Heart left ventricle (tissue), 16 donors: ENCODE results near the gene OXLD1. TPM values are rescaled to one million over a fixed set of nuclear protein-coding genes. Genes with fewer than 3 reads are reported as not detected.

Source experiments
- ATAC-seq, 4 donors: fragments of 200-7000 bp; cut with Tn5 transposase; one replicate each; pipeline ENCODE4 v1.9.1; 2020 to 2022; ENCODE audit warnings: moderate library complexity in 4 of 4, mild to moderate bottlenecking in 3 of 4, moderate number of reproducible peaks in 1 of 4
- DNase-seq, 5 donors: peaks; one replicate each; pipeline ENCODE4 v3.0.0-alpha.2; 2020
- H3K27ac ChIP-seq, 12 donors: fragments of 200-600 bp; sonication (generic) in 4 of 12; one replicate each; pipeline versions ENCODE4 v1.5.0 to v1.8.0; 2016 to 2022; ENCODE audit warnings: mild to moderate bottlenecking in 2 of 12
- H3K27me3 ChIP-seq, 9 donors: fragments of 200-600 bp; sonication (generic) in 2 of 9; one replicate each; pipeline versions ENCODE4 v1.5.1 to v1.8.0; 2016 to 2022; ENCODE audit warnings: mild to moderate bottlenecking in 3 of 9
- H3K36me3 ChIP-seq, 9 donors: fragments of 200-600 bp; sonication (generic) in 2 of 9; one replicate each; pipeline versions ENCODE4 v1.5.0 to v1.8.0; 2018 to 2022; ENCODE audit warnings: mild to moderate bottlenecking in 2 of 9
- H3K4me1 ChIP-seq, 12 donors: fragments of 200-600 bp; sonication (generic) in 4 of 12; one replicate each; pipeline versions ENCODE4 v1.5.0 to v1.8.0; 2016 to 2022; ENCODE audit warnings: mild to moderate bottlenecking in 3 of 12
- H3K4me3 ChIP-seq, 12 donors: fragments of 200-600 bp; sonication (generic) in 4 of 12; one replicate each; pipeline versions ENCODE4 v1.5.0 to v1.8.0; 2017 to 2022; ENCODE audit warnings: mild to moderate bottlenecking in 9 of 12, moderate library complexity in 4 of 12
- H3K9me3 ChIP-seq, 12 donors: fragments of 200-600 bp; sonication (generic) in 4 of 12; one replicate each; pipeline versions ENCODE4 v1.5.0 to v1.8.0; 2016 to 2022; ENCODE audit warnings: mild to moderate bottlenecking in 1 of 12
- POLR2A ChIP-seq, 2 donors: fragments of 450-650 bp; IDR thresholded peaks; one replicate each; pipeline ENCODE4 v1.6.1; 2017; ENCODE audit warnings: antibody characterized with exemption in 2 of 2, mild to moderate bottlenecking in 2 of 2, moderate library complexity in 2 of 2
- WGBS, 4 donors: extraction: QIAGEN DNeasy Blood & Tissue Kit in 2 of 4; methylation state at CpG; one replicate each; pipeline versions ENCODE4 v1.1.5 to v1.1.7; 2013 to 2018; 5-methylcytosine and 5-hydroxymethylcytosine counted together
- intact Hi-C, 10 donors: fragments of 100-400 bp; cut with DNase I; formaldehyde crosslinking; loops; one replicate each; pipeline versions ENCODE4 v1.11.1 to v1.14.2; 2022
- microRNA-seq, 4 donors: library from miRNA; unstranded; fragments of <30 nt; microRNA quantifications; one replicate each; pipeline versions ENCODE4 to v1.2.0, GENCODE V29; 2017 to 2020
- polyA plus RNA-seq, 2 donors: library from polyadenylated mRNA; stranded (reverse); fragments of 200-250 nt; gene quantifications; one replicate each; pipeline ENCODE4 v1.2.3, GENCODE V29; 2013
- total RNA-seq, 9 donors: library from RNA; depleted of rRNA in 2 of 9; stranded (reverse); fragments of >200 nt in 2 of 9; fragmentation: NEBNext Ultra II Directional in 3 of 9; extraction: Animal tissue kit (Norgen Biotek cat#: 25700) in 3 of 9; gene quantifications; one replicate each; pipeline versions ENCODE4 v1.1.0 to v1.2.4, GENCODE V29; 2016 to 2023
- TF ChIP-seq, protein P1 (sequence below), 12 donors: fragments of 200-600 bp; sonication (generic) in 4 of 12; IDR thresholded peaks; one replicate each; pipeline versions ENCODE4 v1.5.0 to v1.8.0; 2018 to 2022; ENCODE audit warnings: antibody characterized with exemption in 12 of 12, mild to moderate bottlenecking in 5 of 12
- donor health status: ischemic (EF 13 %, LVEDD 7.1; RV severe dilation, severe dysfunction).
- donor health status: healthy with polysubstance abuse.
- donor health status: DM: no; HTN: yes; CAD: no.
- donor health status: DM: no; HTN: no; CAD: no.
- donor health status: ischemic (EF 25% LVEDD 6.9; RV normal size, moderate dysfunction).
- donor health status: ischemic (EF 25% LVEDD 5.7; RV mildly dilated, moderate dysfunction).
- donor health status: healthy.
- donor health status: DM: yes; HTN: yes; CAD: no.
- donor health status: ischemic (EF 35%, LVEDD 5.7; RV mildly dilated, moderate dysfunction).
- donor health status: nonischemic (EF 11% LVEDD 7.7; RV severe dilation, severe dysfunction).
- donor health status: DM: yes; HTN: yes; CAD: no.
- donor health status: PGD.
- donor health status: ischemic (EF 29% LVEDD 5.4; RV normal size, mild dysfunction).
- donor health status: nonischemic (EF 23%, LVEDD 6.1; RV moderate dilation, normal function).

The OXLD1 gene
- total and polyA plus RNA-seq, 11 donors: 16.9 to 42.9 (median 22.1) TPM

GRCh38 chr17:81615401-81615930 is 50.9 kb downstream of the OXLD1 start:
- Histone ChIP-seq H3K4me3 (no peak overlapping the region), H3K27ac (peak overlapping the region in 10 of 12 donors; percentile 46 to 86 (median 76)), H3K36me3 (peaks cover 0 to 69% (median 62%) of the 10 kb centered on the region in 9 donors), H3K4me1 (peaks cover 0 to 39% (median 19%) of the 10 kb centered on the region in 12 donors), H3K27me3 (no peaks in the 10 kb centered on the region), H3K9me3 (no peaks in the 10 kb centered on the region)
- intact Hi-C loops: no loop called here
- WGBS, 4 donors: 83 to 95% (median 90%) methylated on average over 4 of the region's 4 CpGs
- TF ChIP-seq, protein P1, sequence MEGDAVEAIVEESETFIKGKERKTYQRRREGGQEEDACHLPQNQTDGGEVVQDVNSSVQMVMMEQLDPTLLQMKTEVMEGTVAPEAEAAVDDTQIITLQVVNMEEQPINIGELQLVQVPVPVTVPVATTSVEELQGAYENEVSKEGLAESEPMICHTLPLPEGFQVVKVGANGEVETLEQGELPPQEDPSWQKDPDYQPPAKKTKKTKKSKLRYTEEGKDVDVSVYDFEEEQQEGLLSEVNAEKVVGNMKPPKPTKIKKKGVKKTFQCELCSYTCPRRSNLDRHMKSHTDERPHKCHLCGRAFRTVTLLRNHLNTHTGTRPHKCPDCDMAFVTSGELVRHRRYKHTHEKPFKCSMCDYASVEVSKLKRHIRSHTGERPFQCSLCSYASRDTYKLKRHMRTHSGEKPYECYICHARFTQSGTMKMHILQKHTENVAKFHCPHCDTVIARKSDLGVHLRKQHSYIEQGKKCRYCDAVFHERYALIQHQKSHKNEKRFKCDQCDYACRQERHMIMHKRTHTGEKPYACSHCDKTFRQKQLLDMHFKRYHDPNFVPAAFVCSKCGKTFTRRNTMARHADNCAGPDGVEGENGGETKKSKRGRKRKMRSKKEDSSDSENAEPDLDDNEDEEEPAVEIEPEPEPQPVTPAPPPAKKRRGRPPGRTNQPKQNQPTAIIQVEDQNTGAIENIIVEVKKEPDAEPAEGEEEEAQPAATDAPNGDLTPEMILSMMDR (IDR thresholded peaks at IDR 0.05): no peak
- no peak for TF ChIP-seq POLR2A (IDR thresholded peaks at IDR 0.05)
- DNase-seq: peak in 1 of 5 donors; percentile 6
- no peak for ATAC-seq

Small RNAs within 50 kb of the gene (microRNA-seq; reads per million reads assigned to microRNA genes)
- 0 to 1.0 (median 0.19) reads per million in 4 donors for gene MIR6786

Other genes with a start within 250 kb of the OXLD1 start
- 1,000 to 10,000 TPM in 2 of 9 donors, 100 to 1,000 TPM in 7; 335 to 1,653 (median 423) TPM for gene ACTG1, start 153.8 kb downstream of the OXLD1 start, total RNA-seq
- 1,000 to 10,000 TPM in 1 of 2 donors, 100 to 1,000 TPM in 1; 149 to 1,468 TPM for gene ACTG1, start 153.8 kb downstream of the OXLD1 start, polyA plus RNA-seq
- under 1 TPM in 6 of 9 donors, not detected in 3; 0.22 to 0.72 (median 0.45) TPM for gene FSCN2, start 138.2 kb downstream of the OXLD1 start, total RNA-seq
- under 1 TPM; 0.28 to 0.42 TPM for gene FSCN2, start 138.2 kb downstream of the OXLD1 start, polyA plus RNA-seq
- 10 to 100 TPM; 10.1 to 21.6 (median 13.5) TPM for gene FAAP100, start 114.3 kb downstream of the OXLD1 start, total RNA-seq
- gene FAAP100, start 114.3 kb downstream of the OXLD1 start, polyA plus RNA-seq: 10 to 100 TPM; 17.0 to 18.7 TPM
- gene NPLOC4, start 29.5 kb downstream of the OXLD1 start, total RNA-seq: 100 to 1,000 TPM in 3 of 9 donors, 10 to 100 TPM in 6; 92.1 to 133 (median 99.3) TPM
- 10 to 100 TPM; 28.2 to 84.3 TPM for gene NPLOC4, start 29.5 kb downstream of the OXLD1 start, polyA plus RNA-seq
- under 1 TPM in 4 of 9 donors, not detected in 5; 0.21 to 0.41 (median 0.38) TPM for gene TSPAN10, start 29.4 kb downstream of the OXLD1 start, total RNA-seq
- gene TSPAN10, start 29.4 kb downstream of the OXLD1 start, polyA plus RNA-seq: under 1 TPM; 0.07 to 0.46 TPM
- 1 to 10 TPM in 2 of 9 donors, under 1 TPM in 1, not detected in 6; 0.73 to 2.3 (median 1.5) TPM for gene PDE6G, start 10.1 kb downstream of the OXLD1 start, total RNA-seq
- under 1 TPM in 1 of 2 donors, not detected in 1; 0.67 TPM for gene PDE6G, start 10.1 kb downstream of the OXLD1 start, polyA plus RNA-seq
- gene CCDC137, start 132 bp upstream of the OXLD1 start, total RNA-seq: 10 to 100 TPM in 1 of 9 donors, 1 to 10 TPM in 8; 3.5 to 10.1 (median 6.3) TPM
- 10 to 100 TPM in 1 of 2 donors, 1 to 10 TPM in 1; 8.2 to 20.0 TPM for gene CCDC137, start 132 bp upstream of the OXLD1 start, polyA plus RNA-seq
- 10 to 100 TPM; 10.2 to 22.3 (median 13.3) TPM for gene ARL16, start 17.2 kb upstream of the OXLD1 start, total RNA-seq
- gene ARL16, start 17.2 kb upstream of the OXLD1 start, polyA plus RNA-seq: 10 to 100 TPM; 22.4 to 23.6 TPM
- gene HGS, start 17.4 kb upstream of the OXLD1 start, total RNA-seq: 10 to 100 TPM; 37.4 to 90.8 (median 40.3) TPM
- gene HGS, start 17.4 kb upstream of the OXLD1 start, polyA plus RNA-seq: 10 to 100 TPM; 53.8 to 81.4 TPM
- gene MRPL12, start 36.8 kb upstream of the OXLD1 start, total RNA-seq: 100 to 1,000 TPM in 8 of 9 donors, 10 to 100 TPM in 1; 98.8 to 182 (median 133) TPM
- 100 to 1,000 TPM; 343 to 525 TPM for gene MRPL12, start 36.8 kb upstream of the OXLD1 start, polyA plus RNA-seq
- 10 to 100 TPM in 2 of 9 donors, 1 to 10 TPM in 7; 7.0 to 13.6 (median 8.2) TPM for gene SLC25A10, start 45.7 kb upstream of the OXLD1 start, total RNA-seq
- 10 to 100 TPM; 10.8 to 17.9 TPM for gene SLC25A10, start 45.7 kb upstream of the OXLD1 start, polyA plus RNA-seq
- gene GCGR, start 137.5 kb upstream of the OXLD1 start, total RNA-seq: not detected
- not detected for gene GCGR, start 137.5 kb upstream of the OXLD1 start, polyA plus RNA-seq
- 100 to 1,000 TPM in 5 of 9 donors, 10 to 100 TPM in 4; 74.8 to 134 (median 102) TPM for gene MCRIP1, start 166.7 kb upstream of the OXLD1 start, total RNA-seq
- gene MCRIP1, start 166.7 kb upstream of the OXLD1 start, polyA plus RNA-seq: 100 to 1,000 TPM; 159 to 266 TPM
- not detected for gene PPP1R27, start 168.4 kb upstream of the OXLD1 start, total RNA-seq
- gene PPP1R27, start 168.4 kb upstream of the OXLD1 start, polyA plus RNA-seq: not detected
- 100 to 1,000 TPM; 280 to 763 (median 374) TPM for gene P4HB, start 193.9 kb upstream of the OXLD1 start, total RNA-seq
- gene P4HB, start 193.9 kb upstream of the OXLD1 start, polyA plus RNA-seq: 100 to 1,000 TPM; 246 to 584 TPM
- gene ARHGDIA, start 204.7 kb upstream of the OXLD1 start, total RNA-seq: 100 to 1,000 TPM in 6 of 9 donors, 10 to 100 TPM in 3; 81.4 to 268 (median 152) TPM
- gene ARHGDIA, start 204.7 kb upstream of the OXLD1 start, polyA plus RNA-seq: 100 to 1,000 TPM in 1 of 2 donors, 10 to 100 TPM in 1; 81.7 to 296 TPM
- 10 to 100 TPM; 25.1 to 39.9 (median 32.4) TPM for gene ALYREF, start 225.0 kb upstream of the OXLD1 start, total RNA-seq
- gene ALYREF, start 225.0 kb upstream of the OXLD1 start, polyA plus RNA-seq: 10 to 100 TPM in 1 of 2 donors, 1 to 10 TPM in 1; 9.8 to 50.5 TPM
- gene ANAPC11, start 225.1 kb upstream of the OXLD1 start, total RNA-seq: 100 to 1,000 TPM; 118 to 255 (median 143) TPM
- 100 to 1,000 TPM; 283 to 329 TPM for gene ANAPC11, start 225.1 kb upstream of the OXLD1 start, polyA plus RNA-seq
- gene NPB, start 235.6 kb upstream of the OXLD1 start, total RNA-seq: 1 to 10 TPM in 1 of 9 donors, under 1 TPM in 7, not detected in 1; 0.13 to 1.2 (median 0.50) TPM
- gene NPB, start 235.6 kb upstream of the OXLD1 start, polyA plus RNA-seq: under 1 TPM; 0.29 to 0.61 TPM
- 10 to 100 TPM; 28.8 to 85.5 (median 46.2) TPM for gene PCYT2, start 244.8 kb upstream of the OXLD1 start, total RNA-seq
- gene PCYT2, start 244.8 kb upstream of the OXLD1 start, polyA plus RNA-seq: 10 to 100 TPM; 60.4 to 64.0 TPM